ENCODE results near the gene IRF4.

The IRF4 gene

DNA sequence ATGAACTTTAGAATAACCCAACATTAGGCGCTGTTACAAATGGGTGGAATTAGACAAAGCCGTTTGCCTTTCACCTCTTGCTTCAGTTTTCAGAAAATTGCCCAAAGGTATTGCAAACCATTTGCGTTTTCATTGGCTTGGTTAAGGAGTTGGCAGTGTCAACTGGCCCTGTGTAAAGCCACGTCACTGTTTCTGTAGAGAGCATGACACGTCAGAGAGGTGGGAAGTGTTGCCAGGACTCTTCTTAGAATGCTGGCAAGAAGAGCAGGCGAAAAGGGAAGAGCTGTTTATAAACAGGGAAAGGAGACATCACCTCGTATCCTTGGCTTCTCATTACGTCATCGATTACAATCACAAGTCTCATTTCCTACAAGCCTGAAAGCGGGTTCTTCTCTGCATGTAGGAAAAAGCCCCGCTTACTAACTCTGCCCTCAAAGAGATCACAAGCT is 4.2 kb upstream of the IRF4 start:
- Histone ChIP-seq H3K4me3 (ENCODE audit: severe bottlenecking) (no peak overlapping the region), H3K27ac (ENCODE audit: poor library complexity, severe bottlenecking) (no peak overlapping the region), H3K36me3 (ENCODE audit: low read depth) (no peaks in the 10 kb centered on the region), H3K4me1 (ENCODE audit: insufficient read depth, poor library complexity, severe bottlenecking) (no peaks in the 10 kb centered on the region), H3K9me3 (ENCODE audit: severe bottlenecking) (no peaks in the 10 kb centered on the region), H3K27me3 (ENCODE audit: insufficient read depth, poor library complexity, severe bottlenecking) (peaks cover 44% of the 10 kb centered on the region)
- TF ChIP-seq, protein P1, sequence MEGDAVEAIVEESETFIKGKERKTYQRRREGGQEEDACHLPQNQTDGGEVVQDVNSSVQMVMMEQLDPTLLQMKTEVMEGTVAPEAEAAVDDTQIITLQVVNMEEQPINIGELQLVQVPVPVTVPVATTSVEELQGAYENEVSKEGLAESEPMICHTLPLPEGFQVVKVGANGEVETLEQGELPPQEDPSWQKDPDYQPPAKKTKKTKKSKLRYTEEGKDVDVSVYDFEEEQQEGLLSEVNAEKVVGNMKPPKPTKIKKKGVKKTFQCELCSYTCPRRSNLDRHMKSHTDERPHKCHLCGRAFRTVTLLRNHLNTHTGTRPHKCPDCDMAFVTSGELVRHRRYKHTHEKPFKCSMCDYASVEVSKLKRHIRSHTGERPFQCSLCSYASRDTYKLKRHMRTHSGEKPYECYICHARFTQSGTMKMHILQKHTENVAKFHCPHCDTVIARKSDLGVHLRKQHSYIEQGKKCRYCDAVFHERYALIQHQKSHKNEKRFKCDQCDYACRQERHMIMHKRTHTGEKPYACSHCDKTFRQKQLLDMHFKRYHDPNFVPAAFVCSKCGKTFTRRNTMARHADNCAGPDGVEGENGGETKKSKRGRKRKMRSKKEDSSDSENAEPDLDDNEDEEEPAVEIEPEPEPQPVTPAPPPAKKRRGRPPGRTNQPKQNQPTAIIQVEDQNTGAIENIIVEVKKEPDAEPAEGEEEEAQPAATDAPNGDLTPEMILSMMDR (IDR thresholded peaks at IDR 0.05; ENCODE audit: poor library complexity, severe bottlenecking) = no peak
- no peak for DNase-seq (ENCODE audit: low spot score)
- ATAC-seq (ENCODE audit: low read depth) = no peak

DNA sequence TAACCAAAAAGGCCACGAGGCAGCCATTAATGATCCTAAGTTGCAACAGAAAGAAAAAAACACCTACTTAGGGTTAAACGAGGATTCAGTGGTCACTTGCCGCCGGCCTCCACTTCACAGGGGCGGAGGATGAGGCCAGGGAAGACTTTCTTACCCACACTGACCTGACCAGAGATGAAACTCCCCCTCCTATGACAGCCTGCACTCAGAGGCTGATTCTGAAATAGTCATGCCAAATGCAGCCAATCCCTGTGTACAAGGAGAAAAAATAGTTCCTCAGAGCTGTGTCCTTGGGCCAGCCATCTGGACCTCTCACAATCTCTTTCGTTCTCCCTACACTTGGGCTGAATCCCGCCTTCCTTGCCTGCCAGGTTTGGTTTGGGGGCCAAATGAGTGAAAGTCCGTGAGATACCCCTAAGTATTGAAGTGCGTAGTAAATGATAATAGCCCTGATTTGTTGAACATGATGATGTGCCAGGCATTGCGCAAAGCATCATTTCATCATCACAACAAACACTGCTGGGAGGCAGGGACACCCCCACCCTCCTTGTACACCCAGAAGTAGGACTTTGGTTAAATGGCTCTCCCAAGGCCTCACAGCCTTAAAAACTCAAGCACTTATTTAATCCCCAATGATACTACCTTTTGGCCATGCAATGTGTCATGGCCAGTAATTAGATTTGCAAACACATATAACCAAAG is 3.2 kb upstream of the IRF4 start:
- no peaks in the 10 kb centered on the region for H3K36me3 ChIP-seq (ENCODE audit: low read depth)
- no peak for DNase-seq (ENCODE audit: low spot score)
- H3K27me3 ChIP-seq (ENCODE audit: insufficient read depth, poor library complexity, severe bottlenecking) = peaks cover 55% of the 10 kb centered on the region
- no peak overlapping the region for H3K4me3 ChIP-seq (ENCODE audit: severe bottlenecking)
- TF ChIP-seq, protein P1 (IDR thresholded peaks at IDR 0.05; ENCODE audit: poor library complexity, severe bottlenecking) = no peak
- H3K9me3 ChIP-seq (ENCODE audit: severe bottlenecking) = no peaks in the 10 kb centered on the region
- no peak for ATAC-seq (ENCODE audit: low read depth)
- no peaks in the 10 kb centered on the region for H3K4me1 ChIP-seq (ENCODE audit: insufficient read depth, poor library complexity, severe bottlenecking)
- no peak overlapping the region for H3K27ac ChIP-seq (ENCODE audit: poor library complexity, severe bottlenecking)

DNA sequence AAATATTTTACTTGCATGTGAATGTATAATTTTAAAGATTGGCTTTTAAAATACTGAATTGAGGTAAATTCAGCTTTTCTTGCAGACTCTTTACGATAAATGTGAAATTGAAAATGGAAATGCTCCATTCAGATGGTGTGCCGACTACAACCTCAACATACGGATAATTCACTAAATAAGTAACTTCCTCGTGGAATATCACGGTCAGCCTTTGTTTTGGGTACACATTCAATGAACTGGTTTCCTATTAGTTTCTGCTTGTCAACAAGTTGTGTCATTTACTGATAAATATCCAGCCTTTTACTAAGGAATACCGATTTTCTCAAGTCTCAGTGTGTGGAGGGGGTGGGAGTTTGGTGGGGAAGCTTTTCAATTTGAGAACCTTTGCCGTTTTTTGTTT is 2.4 kb upstream of the IRF4 start:
- H3K27ac ChIP-seq (ENCODE audit: poor library complexity, severe bottlenecking) = no peak overlapping the region
- no peak for DNase-seq (ENCODE audit: low spot score)
- H3K4me3 ChIP-seq (ENCODE audit: severe bottlenecking) = no peak overlapping the region
- H3K36me3 ChIP-seq (ENCODE audit: low read depth) = no peaks in the 10 kb centered on the region
- H3K27me3 ChIP-seq (ENCODE audit: insufficient read depth, poor library complexity, severe bottlenecking) = peaks cover 63% of the 10 kb centered on the region
- TF ChIP-seq, protein P1 (IDR thresholded peaks at IDR 0.05; ENCODE audit: poor library complexity, severe bottlenecking) = no peak
- no peaks in the 10 kb centered on the region for H3K9me3 ChIP-seq (ENCODE audit: severe bottlenecking)
- no peaks in the 10 kb centered on the region for H3K4me1 ChIP-seq (ENCODE audit: insufficient read depth, poor library complexity, severe bottlenecking)
- ATAC-seq (ENCODE audit: low read depth) = no peak

DNA sequence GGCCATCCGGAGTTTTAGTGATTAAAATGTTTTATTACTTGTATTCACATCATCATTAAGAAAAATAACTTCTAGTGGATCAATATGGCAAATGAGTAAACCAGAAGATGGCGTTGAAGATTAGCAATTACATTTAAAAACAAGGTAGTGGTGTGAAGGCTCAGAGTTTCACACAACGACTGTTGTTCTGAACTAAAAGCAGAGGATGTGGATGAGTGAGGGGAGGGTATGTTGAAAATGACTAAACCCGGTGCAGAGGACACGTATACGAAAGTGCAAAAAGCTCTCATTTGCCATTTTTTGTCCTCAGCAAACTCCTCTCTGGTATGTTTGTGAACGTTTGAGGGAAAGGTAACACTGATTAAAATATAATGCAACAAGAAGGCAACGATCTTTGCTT is 1.9 kb upstream of the IRF4 start:
- no peak overlapping the region for H3K27ac ChIP-seq (ENCODE audit: poor library complexity, severe bottlenecking)
- peaks cover 67% of the 10 kb centered on the region for H3K27me3 ChIP-seq (ENCODE audit: insufficient read depth, poor library complexity, severe bottlenecking)
- DNase-seq (ENCODE audit: low spot score) (no peak), ATAC-seq (ENCODE audit: low read depth) (no peak)
- H3K36me3 ChIP-seq (ENCODE audit: low read depth) = no peaks in the 10 kb centered on the region
- no peaks in the 10 kb centered on the region for H3K4me1 ChIP-seq (ENCODE audit: insufficient read depth, poor library complexity, severe bottlenecking)
- no peaks in the 10 kb centered on the region for H3K9me3 ChIP-seq (ENCODE audit: severe bottlenecking)
- H3K4me3 ChIP-seq (ENCODE audit: severe bottlenecking) = no peak overlapping the region
- TF ChIP-seq, protein P1 (IDR thresholded peaks at IDR 0.05; ENCODE audit: poor library complexity, severe bottlenecking) = peak; percentile 10

DNA sequence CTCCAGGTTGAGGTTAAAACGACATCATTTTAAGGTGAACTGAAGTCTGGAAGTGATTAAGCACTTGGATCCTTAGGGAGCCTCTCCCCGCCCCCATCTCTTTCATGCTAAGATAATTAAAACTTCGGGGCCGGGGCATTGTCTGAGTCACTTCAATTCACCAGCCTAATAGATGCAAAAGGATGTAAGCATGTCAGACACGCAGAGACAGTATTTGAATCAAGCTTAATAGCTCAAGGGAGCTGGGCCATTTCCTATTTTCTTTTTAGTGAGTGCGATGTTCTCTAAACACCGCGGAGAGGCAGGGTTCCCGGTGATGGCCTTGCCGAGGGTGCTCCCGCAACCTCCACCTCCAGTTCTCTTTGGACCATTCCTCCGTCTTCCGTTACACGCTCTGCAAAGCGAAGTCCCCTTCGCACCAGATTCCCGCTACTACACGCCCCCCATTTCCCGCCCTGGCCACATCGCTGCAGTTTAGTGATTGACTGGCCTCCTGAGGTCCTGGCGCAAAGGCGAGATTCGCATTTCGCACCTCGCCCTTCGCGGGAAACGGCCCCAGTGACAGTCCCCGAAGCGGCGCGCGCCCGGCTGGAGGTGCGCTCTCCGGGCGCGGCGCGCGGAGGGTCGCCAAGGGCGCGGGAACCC is 516 bp upstream of the IRF4 start:
- Histone ChIP-seq H3K4me3 (ENCODE audit: severe bottlenecking) (no peak overlapping the region), H3K27ac (ENCODE audit: poor library complexity, severe bottlenecking) (no peak overlapping the region), H3K36me3 (ENCODE audit: low read depth) (no peaks in the 10 kb centered on the region), H3K9me3 (ENCODE audit: severe bottlenecking) (no peaks in the 10 kb centered on the region), H3K4me1 (ENCODE audit: insufficient read depth, poor library complexity, severe bottlenecking) (no peaks in the 10 kb centered on the region), H3K27me3 (ENCODE audit: insufficient read depth, poor library complexity, severe bottlenecking) (peaks cover 81% of the 10 kb centered on the region)
- ATAC-seq (ENCODE audit: low read depth) (peak; percentile 23; the same call in 2 of the 3 replicates), DNase-seq (ENCODE audit: low spot score) (no peak)
- TF ChIP-seq, protein P1 (IDR thresholded peaks at IDR 0.05; ENCODE audit: poor library complexity, severe bottlenecking) = no peak

Measured in RWPE2 (cell line).